Lower leg skin (tissue), 3 donors: Measurements from ENCODE around the gene TRABD2A.

Experiments used
- CTCF ChIP-seq, 3 donors: fragments of 450-650 bp; IDR thresholded peaks; one replicate each; pipeline ENCODE4 v1.5.1; 2016; ENCODE audit warnings: antibody characterized with exemption in 3 of 3, mild to moderate bottlenecking in 3 of 3, moderate library complexity in 2 of 3
- POLR2A ChIP-seq, 2 donors: fragments of 450-650 bp; IDR thresholded peaks; one replicate each; pipeline ENCODE4 v1.6.1; 2016 to 2017; ENCODE audit warnings: antibody characterized with exemption in 2 of 2, mild to moderate bottlenecking in 1 of 2, moderate library complexity in 1 of 2

GRCh38 chr2:84900971-84901370 is 20.1 kb upstream of the TRABD2A start:
- TF ChIP-seq POLR2A (IDR thresholded peaks at IDR 0.05) (no peak), CTCF (IDR thresholded peaks at IDR 0.05) (no peak)
